Measurements from ENCODE around the gene HIVEP3.

The HIVEP3 gene

GRCh38 chr1:41581216-41582003 is 337.3 kb downstream of the HIVEP3 start:
- Histone ChIP-seq H3K9me3 (ENCODE audit: control insufficient read depth, insufficient read depth, low read depth, low read length) (no peaks in the 10 kb centered on the region), H3K4me3 (ENCODE audit: low read depth, low read length) (no peak overlapping the region), H3K36me3 (ENCODE audit: control insufficient read depth in 2 of 2, insufficient read depth in 1 of 2, low read length in 2 of 2) (no peaks in the 10 kb centered on the region), H3K4me1 (ENCODE audit: control insufficient read depth, insufficient read depth, low read length) (no peaks in the 10 kb centered on the region), H3K27ac (ENCODE audit: extremely low read depth, low read depth, low read length) (no peak overlapping the region)
- ChIA-PET CTCF (interaction anchor here (1.0 to 3.7 kb wide), 4 partner anchors 7 to 65 kb away, joined by 3 to 12 read pairs (median 4); no protein-coding TSS in a partner anchor), POLR2A (no interaction called here)
- TF ChIP-seq ZBTB21 (tag by site-specific recombination; IDR thresholded peaks at IDR 0.05) (no peak), AEBP2 (tag by site-specific recombination; IDR thresholded peaks at IDR 0.05; ENCODE audit: borderline replicate concordance) (no peak), ZNF660 (tag by site-specific recombination; IDR thresholded peaks at IDR 0.05) (no peak), ZNF18 (tag by site-specific recombination; IDR thresholded peaks at IDR 0.05) (no peak)

GRCh38 chr1:41580520-41581172 is 338.1 kb downstream of the HIVEP3 start:
- CTCF ChIA-PET, result interaction anchor here (0.8 to 3.7 kb wide), 5 partner anchors 8 to 457 kb away, joined by 3 to 12 read pairs (median 5); no protein-coding TSS in a partner anchor

GRCh38 chr1:41580021-41580420 is 338.7 kb downstream of the HIVEP3 start:
- POLR2A ChIA-PET, result no interaction called here
- Histone ChIP-seq H3K9me3 (ENCODE audit: control insufficient read depth, insufficient read depth, low read depth, low read length) (no peaks in the 10 kb centered on the region), H3K36me3 (ENCODE audit: control insufficient read depth in 2 of 2, insufficient read depth in 1 of 2, low read length in 2 of 2) (no peaks in the 10 kb centered on the region), H3K4me1 (ENCODE audit: control insufficient read depth, insufficient read depth, low read length) (no peaks in the 10 kb centered on the region), H3K27ac (ENCODE audit: extremely low read depth, low read depth, low read length) (no peak overlapping the region), H3K4me3 (ENCODE audit: low read depth, low read length) (no peak overlapping the region)
- CTCF ChIA-PET, result interaction anchor here (0.8 to 3.7 kb wide), 7 partner anchors 8 to 457 kb away, joined by 3 to 12 read pairs (median 5); no protein-coding TSS in a partner anchor
- TF ChIP-seq ZNF366 (tag by site-specific recombination; conservative IDR thresholded peaks at IDR 0.05), result no peak
- TF ChIP-seq ZNF529 (tag by site-specific recombination; IDR thresholded peaks at IDR 0.05; ENCODE audit: insufficient replicate concordance), result no peak
- no peak for TF ChIP-seq ZNF350 (tag by site-specific recombination; IDR thresholded peaks at IDR 0.05)
- TF ChIP-seq ZNF701 (tag by site-specific recombination; IDR thresholded peaks at IDR 0.05), result no peak
- TF ChIP-seq ZBTB48 (tag by site-specific recombination; IDR thresholded peaks at IDR 0.05), result no peak
- TF ChIP-seq ZSCAN30 (tag by site-specific recombination; IDR thresholded peaks at IDR 0.05), result no peak
- no peak for TF ChIP-seq ZNF324 (tag by site-specific recombination; IDR thresholded peaks at IDR 0.05)
- TF ChIP-seq ZNF184 (tag by site-specific recombination; IDR thresholded peaks at IDR 0.05), result no peak
- no peak for TF ChIP-seq ZNF558 (tag by site-specific recombination; IDR thresholded peaks at IDR 0.05)
- no peak for TF ChIP-seq ZNF610 (tag by site-specific recombination; IDR thresholded peaks at IDR 0.05; ENCODE audit: borderline replicate concordance)
- TF ChIP-seq OVOL3 (tag by site-specific recombination; IDR thresholded peaks at IDR 0.05), result no peak
- no peak for TF ChIP-seq ZNF560 (tag by site-specific recombination; IDR thresholded peaks at IDR 0.05; ENCODE audit: borderline replicate concordance)
- no peak for TF ChIP-seq ZNF449 (tag by site-specific recombination; IDR thresholded peaks at IDR 0.05)
- no peak for TF ChIP-seq ZNF423 (tag by site-specific recombination; IDR thresholded peaks at IDR 0.05)
- TF ChIP-seq ZEB2 (tag by site-specific recombination; IDR thresholded peaks at IDR 0.05), result no peak
- no peak for TF ChIP-seq ZNF585B (tag by site-specific recombination; IDR thresholded peaks at IDR 0.05)

More at GRCh38 chr1:41580520-41581172, 338.1 kb downstream of the HIVEP3 start:
- POLR2A ChIA-PET, result no interaction called here
- H3K4me1 ChIP-seq (ENCODE audit: control insufficient read depth, insufficient read depth, low read length), result no peaks in the 10 kb centered on the region
- H3K27ac ChIP-seq (ENCODE audit: extremely low read depth, low read depth, low read length), result no peak overlapping the region
- no peak overlapping the region for H3K4me3 ChIP-seq (ENCODE audit: low read depth, low read length)
- no peaks in the 10 kb centered on the region for H3K36me3 ChIP-seq (ENCODE audit: control insufficient read depth in 2 of 2, insufficient read depth in 1 of 2, low read length in 2 of 2)
- no peak for TF ChIP-seq ZNF548 (tag by site-specific recombination; IDR thresholded peaks at IDR 0.05)
- no peak for TF ChIP-seq PRDM6 (tag by site-specific recombination; IDR thresholded peaks at IDR 0.05)
- TF ChIP-seq ZNF600 (tag by site-specific recombination; IDR thresholded peaks at IDR 0.05), result peak; percentile 39; the same call in 1 of the 2 replicates
- peak; percentile 26; the same call in 1 of the 2 replicates for TF ChIP-seq GLIS1 (tag by site-specific recombination; IDR thresholded peaks at IDR 0.05)
- H3K9me3 ChIP-seq (ENCODE audit: control insufficient read depth, insufficient read depth, low read depth, low read length), result no peaks in the 10 kb centered on the region

All from HEK293 (cell line).